Gastroesophageal sphincter (tissue), 4 donors: Measurements from ENCODE around the gene TSPAN14. TPM values are rescaled to one million over a fixed set of nuclear protein-coding genes. Genes with fewer than 3 reads are reported as not detected.

ENCODE experiments used
- ATAC-seq: fragments of 150-250 bp; one replicate; pipeline ENCODE4 v1.9.1; 2016; ENCODE audit warnings: mild to moderate bottlenecking, moderate library complexity
- H3K27ac ChIP-seq, 4 donors: fragments of 200-600 bp; sonication (generic) in 3 of 4; 1 replicate in 3 of 4; 2 replicates in 1 of 4; pipeline ENCODE4 v1.5.1; 2016 to 2019
- H3K27me3 ChIP-seq: fragments of 200-600 bp; sonication (generic); one replicate; pipeline ENCODE4 v1.5.1; 2019
- H3K36me3 ChIP-seq, 2 donors: fragments of 200-600 bp; sonication (generic); one replicate each; pipeline ENCODE4 v1.5.1; 2019; ENCODE audit warnings: control low read depth in 1 of 2
- H3K4me1 ChIP-seq, 3 donors: fragments of 200-600 bp; sonication (generic); 1 replicate in 2 of 3; 2 replicates in 1 of 3; pipeline ENCODE4 v1.5.1; 2016 to 2019; ENCODE audit warnings: control low read depth in 2 of 3
- H3K4me3 ChIP-seq, 2 donors: fragments of 200-600 bp; sonication (generic); one replicate each; pipeline ENCODE4 v1.5.1; 2019; ENCODE audit warnings: mild to moderate bottlenecking in 1 of 2, moderate library complexity in 1 of 2
- H3K9me3 ChIP-seq, 3 donors: fragments of 200-600 bp; sonication (generic); one replicate each; pipeline ENCODE4 v1.5.1; 2017 to 2019; ENCODE audit warnings: control low read depth in 2 of 3
- EP300 ChIP-seq: sonication (generic); formaldehyde crosslinking; IDR thresholded peaks from one replicate; pipeline ENCODE4 v1.6.1; 2017; ENCODE audit warnings: antibody characterized with exemption, mild to moderate bottlenecking
- POLR2A ChIP-seq, 2 donors: fragments of 450-650 bp; IDR thresholded peaks; one replicate each; pipeline ENCODE4 v1.6.1; 2017; ENCODE audit warnings: antibody characterized with exemption in 2 of 2, mild to moderate bottlenecking in 2 of 2, moderate library complexity in 1 of 2
- POLR2AphosphoS5 ChIP-seq: sonication (generic); formaldehyde crosslinking; IDR thresholded peaks from one replicate; pipeline ENCODE4 v1.6.1; 2017; ENCODE audit warnings: antibody characterized with exemption
- WGBS, 2 donors: methylation state at CpG; one replicate each; pipeline ENCODE4 v1.1.5; 2018; ENCODE audit warnings: low coverage in 1 of 2; 5-methylcytosine and 5-hydroxymethylcytosine counted together
- total RNA-seq, 4 donors: library from RNA; depleted of rRNA; stranded (reverse); fragments of >200 nt; gene quantifications; one replicate each; pipeline ENCODE4 v1.1.0, GENCODE V29; 2016
- TF ChIP-seq, protein P1 (sequence below), 4 experiments: fragments of 200-600 bp in 2 of 4; fragments of 450-650 bp in 2 of 4; sonication (generic) in 1 of 4; IDR thresholded peaks; one replicate each; pipeline ENCODE4 v1.5.1; 2017 to 2019; ENCODE audit warnings: antibody characterized with exemption in 4 of 4, mild to moderate bottlenecking in 2 of 4, moderate library complexity in 2 of 4

The TSPAN14 gene
- total RNA-seq, 4 donors from 2014 or later: 23.3 to 52.4 (median 37.1) TPM

DNA sequence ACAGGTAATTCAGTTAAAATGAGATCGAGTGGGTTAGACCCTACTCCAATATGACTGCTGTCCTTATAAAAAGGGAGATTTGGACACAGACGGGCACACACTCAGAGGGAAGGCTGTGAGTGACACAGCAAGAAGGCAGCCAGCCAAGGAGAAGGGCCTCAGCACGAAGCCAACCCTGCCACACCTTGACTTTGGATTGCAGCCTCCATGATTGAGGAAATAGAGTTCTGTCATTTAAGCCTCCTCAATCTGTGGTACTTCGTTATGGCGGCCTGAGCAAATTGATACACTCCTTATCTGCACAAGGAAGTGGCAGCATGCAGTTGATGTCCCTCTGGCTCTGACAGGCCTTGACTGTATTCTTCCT is 127.3 kb downstream of the TSPAN14 start:
- Histone ChIP-seq H3K4me1 (no peaks in the 10 kb centered on the region), H3K4me3 (no peak overlapping the region), H3K27ac (no peak overlapping the region), H3K9me3 (peaks cover 0 to 18% (median 0%) of the 10 kb centered on the region in 3 donors), H3K36me3 (no peaks in the 10 kb centered on the region), H3K27me3 (peaks cover 6% of the 10 kb centered on the region)
- WGBS, 2 donors: 82 to 100% methylated on average over 3 to 5 of the region's 5 CpGs
- ATAC-seq: no peak
- no peak for TF ChIP-seq EP300
- TF ChIP-seq, protein P1, sequence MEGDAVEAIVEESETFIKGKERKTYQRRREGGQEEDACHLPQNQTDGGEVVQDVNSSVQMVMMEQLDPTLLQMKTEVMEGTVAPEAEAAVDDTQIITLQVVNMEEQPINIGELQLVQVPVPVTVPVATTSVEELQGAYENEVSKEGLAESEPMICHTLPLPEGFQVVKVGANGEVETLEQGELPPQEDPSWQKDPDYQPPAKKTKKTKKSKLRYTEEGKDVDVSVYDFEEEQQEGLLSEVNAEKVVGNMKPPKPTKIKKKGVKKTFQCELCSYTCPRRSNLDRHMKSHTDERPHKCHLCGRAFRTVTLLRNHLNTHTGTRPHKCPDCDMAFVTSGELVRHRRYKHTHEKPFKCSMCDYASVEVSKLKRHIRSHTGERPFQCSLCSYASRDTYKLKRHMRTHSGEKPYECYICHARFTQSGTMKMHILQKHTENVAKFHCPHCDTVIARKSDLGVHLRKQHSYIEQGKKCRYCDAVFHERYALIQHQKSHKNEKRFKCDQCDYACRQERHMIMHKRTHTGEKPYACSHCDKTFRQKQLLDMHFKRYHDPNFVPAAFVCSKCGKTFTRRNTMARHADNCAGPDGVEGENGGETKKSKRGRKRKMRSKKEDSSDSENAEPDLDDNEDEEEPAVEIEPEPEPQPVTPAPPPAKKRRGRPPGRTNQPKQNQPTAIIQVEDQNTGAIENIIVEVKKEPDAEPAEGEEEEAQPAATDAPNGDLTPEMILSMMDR (IDR thresholded peaks at IDR 0.05): no peak
- no peak for TF ChIP-seq POLR2A (IDR thresholded peaks at IDR 0.05)
- no peak for TF ChIP-seq POLR2AphosphoS5

- H3K27ac ChIP-seq: no peak overlapping the region
- H3K4me3 ChIP-seq: no peak overlapping the region
- H3K4me1 ChIP-seq: no peaks in the 10 kb centered on the region
- ATAC-seq: no peak
- H3K36me3 ChIP-seq: no peaks in the 10 kb centered on the region
- H3K27me3 ChIP-seq: peaks cover 6% of the 10 kb centered on the region
- TF ChIP-seq EP300: no peak
- no peak for TF ChIP-seq POLR2AphosphoS5
- TF ChIP-seq POLR2A (IDR thresholded peaks at IDR 0.05): no peak
- TF ChIP-seq, protein P1 (IDR thresholded peaks at IDR 0.05): no peak
- 20 to 43% methylated on average over 1 of the region's 3 CpGs for WGBS, 2 donors
- peaks cover 0 to 9% (median 0%) of the 10 kb centered on the region in 3 donors for H3K9me3 ChIP-seq
These were observed 128.3 kb downstream of the TSPAN14 start for GRCh38 chr10:80582286-80582960.

Other genes with a start within 250 kb of the TSPAN14 start
- gene ANXA11, start 248.8 kb upstream of the TSPAN14 start, total RNA-seq: 100 to 1,000 TPM; 117 to 225 (median 162) TPM
- gene MAT1A, start 164.7 kb upstream of the TSPAN14 start, total RNA-seq: not detected
- gene DYDC1, start 97.6 kb upstream of the TSPAN14 start, total RNA-seq: not detected
- gene DYDC2, start 97.5 kb upstream of the TSPAN14 start, total RNA-seq: not detected
- gene PRXL2A, start 45.8 kb upstream of the TSPAN14 start, total RNA-seq: 10 to 100 TPM; 26.4 to 29.4 (median 26.6) TPM
- gene SH2D4B, start 83.6 kb downstream of the TSPAN14 start, total RNA-seq: not detected